B cell (primary cell): Measurements from ENCODE around the gene SLC49A3. TPM values are rescaled to one million over a fixed set of nuclear protein-coding genes. Genes with fewer than 3 reads are reported as not detected.

Experiments used
- ATAC-seq: fragments of 200-7000 bp; cut with Tn5 transposase; one replicate; pipeline ENCODE4 v1.10.0; 2021; ENCODE audit warnings: low read depth, mild to moderate bottlenecking, moderate number of reproducible peaks, moderate library complexity
- CTCF ChIA-PET: fragments of 350-600 bp; sonication (Branson Sonifier 250); formaldehyde crosslinking; loops from one replicate; lab custom pipeline; 2021; ENCODE audit warnings: antibody characterized with exemption, inconsistent platforms; lab: Charles Lee
- POLR2A ChIA-PET: fragments of 350-600 bp; sonication (Branson Sonifier 250); formaldehyde crosslinking; loops from one replicate; lab custom pipeline; 2021; ENCODE audit warnings: antibody characterized with exemption; lab: Charles Lee
- DNase-seq: peaks from one replicate; pipeline ENCODE4 v3.0.0; 2013
- H2AFZ ChIP-seq: 2 replicates; pipeline ENCODE4 v1.6.1; 2012; ENCODE audit warnings: mild to moderate bottlenecking, low read depth, low read length; ENCODE audit not compliant: insufficient read depth, poor library complexity, severe bottlenecking
- H3K27ac ChIP-seq, 2 donors: 1 replicate in 1 of 2; 2 replicates in 1 of 2; pipeline ENCODE4 v1.5.1; 2012 to 2013; ENCODE audit warnings: low read length in 2 of 2, mild to moderate bottlenecking in 2 of 2, moderate library complexity in 1 of 2
- H3K27me3 ChIP-seq, 4 experiments: fragments of 200-600 bp in 1 of 4; sonication (generic) in 1 of 4; replicated peaks in 1 of 4; 1 replicate in 2 of 4; 2 replicates in 2 of 4; pipeline versions ENCODE4 v1.6.1 to v1.7.0; 2013 to 2016; ENCODE audit warnings: low read length in 3 of 4, mild to moderate bottlenecking in 2 of 4, mixed read lengths in 1 of 4, moderate library complexity in 1 of 4; ENCODE audit not compliant: insufficient read depth in 4 of 4, control insufficient read depth in 3 of 4; ENCODE audit errors: control extremely low read depth in 1 of 4
- H3K36me3 ChIP-seq, 2 experiments: replicated peaks in 1 of 2; 1 replicate in 1 of 2; 2 replicates in 1 of 2; pipeline versions ENCODE4 v1.6.1 to v1.7.1; 2013; ENCODE audit warnings: low read length in 1 of 2; ENCODE audit not compliant: insufficient read depth in 2 of 2, control insufficient read depth in 1 of 2; ENCODE audit errors: control extremely low read depth in 1 of 2, extremely low read depth in 1 of 2
- H3K4me1 ChIP-seq, 2 donors: fragments of 200-600 bp in 1 of 2; sonication (generic) in 1 of 2; 1 replicate in 1 of 2; 2 replicates in 1 of 2; pipeline versions ENCODE4 v1.5.1 to v1.6.1; 2013 to 2017; ENCODE audit warnings: low read length in 2 of 2; ENCODE audit not compliant: control insufficient read depth in 2 of 2, insufficient read depth in 2 of 2
- H3K4me2 ChIP-seq: replicated peaks from 2 replicates; pipeline ENCODE3; 2012; ENCODE audit warnings: mild to moderate bottlenecking, low read depth, low read length; ENCODE audit not compliant: poor library complexity, severe bottlenecking
- H3K4me3 ChIP-seq, 5 experiments: fragments of 200-600 bp in 1 of 5; sonication (generic) in 1 of 5; 1 replicate in 3 of 5; 2 replicates in 2 of 5; pipeline versions ENCODE4 v1.5.1 to v1.7.0; 2011 to 2016; ENCODE audit warnings: low read length in 4 of 5, mild to moderate bottlenecking in 4 of 5, low read depth in 2 of 5, control low read depth in 1 of 5, moderate library complexity in 1 of 5; ENCODE audit not compliant: insufficient read depth in 1 of 5; ENCODE audit errors: control extremely low read depth in 1 of 5, extremely low read depth in 1 of 5
- H3K79me2 ChIP-seq: fragments of 200-600 bp; sonication (generic); one replicate; pipeline ENCODE4 v1.6.0; 2016; ENCODE audit warnings: low read length; ENCODE audit not compliant: control insufficient read depth, insufficient read depth
- H3K9ac ChIP-seq: fragments of 200-600 bp; sonication (generic); 2 replicates; pipeline ENCODE4 v1.6.1; 2017; ENCODE audit warnings: mild to moderate bottlenecking, low read length, moderate library complexity
- H3K9me3 ChIP-seq, 3 donors: one replicate each; pipeline versions ENCODE4 v1.6.1 to v1.7.1; 2013; ENCODE audit warnings: low read length in 2 of 3; ENCODE audit not compliant: control insufficient read depth in 2 of 3, insufficient read depth in 1 of 3; ENCODE audit errors: control extremely low read depth in 1 of 3
- H4K20me1 ChIP-seq: 2 replicates; pipeline ENCODE4 v1.6.0; 2012; ENCODE audit warnings: mild to moderate bottlenecking, low read length; ENCODE audit not compliant: insufficient read depth, control insufficient read depth, poor library complexity, severe bottlenecking
- H3K27ac Mint-ChIP-seq: one replicate; pipeline ENCODE4 v1.8.0; 2021; ENCODE audit warnings: mixed read lengths
- H3K27me3 Mint-ChIP-seq: one replicate; pipeline ENCODE4 v1.8.0; 2021; ENCODE audit warnings: mixed read lengths
- H3K4me1 Mint-ChIP-seq: one replicate; pipeline ENCODE4 v1.8.0; 2021; ENCODE audit warnings: mixed read lengths
- H3K4me3 Mint-ChIP-seq: one replicate; pipeline ENCODE4 v1.8.0; 2021; ENCODE audit warnings: mixed read lengths
- H3K9me3 Mint-ChIP-seq: one replicate; pipeline ENCODE4 v1.8.0; 2022; ENCODE audit warnings: mixed read lengths; ENCODE audit not compliant: insufficient read depth
- EZH2 ChIP-seq: IDR thresholded peaks from 2 replicates; pipeline ENCODE4 v1.6.1; 2012; ENCODE audit warnings: borderline replicate concordance, low read depth, mild to moderate bottlenecking, moderate library complexity, low read length; ENCODE audit not compliant: insufficient read depth, poor library complexity, severe bottlenecking
- WGBS: methylation state at CpG from one replicate; pipeline ENCODE4 v1.1.5; 2013; ENCODE audit warnings: missing lambda C conversion rate; ENCODE audit not compliant: insufficient coverage; 5-methylcytosine and 5-hydroxymethylcytosine counted together
- intact Hi-C: fragments of 100-400 bp; cut with micrococcal nuclease; formaldehyde crosslinking; loops from one replicate; pipeline ENCODE4 v1.10.0; 2022
- polyA plus RNA-seq: library from polyadenylated mRNA; depleted of rRNA; stranded (reverse); fragments of >200 nt; gene quantifications from 2 replicates; pipeline ENCODE4 v1.2.3, GENCODE V29; 2012
- total RNA-seq, 2 donors: library from RNA; stranded (reverse); fragments of 120-200 nt in 1 of 2; gene quantifications; 1 replicate in 1 of 2; 2 replicates in 1 of 2; pipeline versions ENCODE4 v1.2.3 to v1.2.4, GENCODE V29; 2013 to 2022
- TF ChIP-seq, protein P1 (sequence below): fragments of 200-600 bp; IDR thresholded peaks from one replicate; pipeline ENCODE4 v1.8.0; 2022; ENCODE audit warnings: antibody characterized with exemption, mild to moderate bottlenecking

Gene SLC49A3
- total and polyA plus RNA-seq, 2 donors (not counting 1 experiment from before 2014, with no cell fraction given): 2.0 to 4.3 TPM

DNA sequence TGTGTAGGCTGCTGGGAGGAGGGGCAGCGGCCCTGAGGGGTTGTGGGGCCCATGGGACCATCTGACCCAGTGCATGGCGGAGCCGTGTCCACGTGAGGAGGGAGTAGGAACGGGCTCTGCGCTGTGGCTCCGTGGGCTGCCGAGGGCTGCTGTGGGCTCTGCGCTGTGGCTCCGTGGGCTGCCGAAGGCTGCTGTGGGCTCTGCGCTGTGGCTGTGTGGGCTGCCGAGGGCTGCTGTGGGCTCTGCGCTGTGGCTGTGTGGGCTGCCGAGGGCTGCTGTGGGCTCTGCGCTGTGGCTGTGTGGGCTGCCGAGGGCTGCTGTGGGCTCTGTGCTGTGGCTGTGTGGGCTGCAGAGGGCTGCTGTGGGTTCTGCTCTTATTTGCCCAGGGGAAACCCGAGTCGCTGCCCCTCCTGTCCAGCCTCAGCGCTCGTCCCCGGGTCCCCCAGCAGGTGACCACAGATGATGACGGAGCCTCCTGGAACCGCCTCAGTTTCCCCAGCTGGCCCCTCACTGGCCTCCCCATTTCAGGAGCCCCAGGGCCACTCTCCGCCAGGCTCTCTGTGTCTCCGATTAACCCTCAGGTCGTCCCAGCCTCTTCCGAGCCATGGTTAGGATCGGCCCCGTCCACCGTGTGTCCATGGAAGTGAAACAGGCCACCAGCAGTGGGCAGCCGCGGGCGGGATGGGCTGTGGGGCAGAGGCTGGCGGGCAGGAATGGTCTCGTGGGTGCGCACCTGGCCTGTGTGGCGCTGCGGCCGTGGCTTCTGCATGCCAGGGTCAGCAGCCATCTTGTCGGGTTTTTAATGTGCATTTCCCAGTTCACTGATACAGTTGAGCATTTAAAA is 36.7 kb upstream of the SLC49A3 start:
- H3K4me1 Mint-ChIP-seq: peaks cover 6% of the 10 kb centered on the region
- Histone ChIP-seq H3K79me2 (peaks cover 72% of the 10 kb centered on the region), H3K9ac (no peak overlapping the region), H3K27ac (no peak overlapping the region), H3K4me1 (no peaks in the 10 kb centered on the region), H3K27me3 (no peaks in the 10 kb centered on the region), H3K36me3 (peaks cover 0 to 2% of the 10 kb centered on the region in 2 experiments), H3K9me3 (peaks cover 0 to 12% (median 0%) of the 10 kb centered on the region in 3 donors), H2AFZ (no peak overlapping the region), H4K20me1 (peaks cover 82% of the 10 kb centered on the region), H3K4me2 (no peak overlapping the region), H3K4me3 (no peak overlapping the region)
- H3K9me3 Mint-ChIP-seq: no peaks in the 10 kb centered on the region
- DNase-seq (no peak), ATAC-seq (no peak)
- intact Hi-C loops: no loop called here
- 92% methylated on average over 38 of the region's 41 CpGs for WGBS
- TF ChIP-seq EZH2: no peak
- TF ChIP-seq, protein P1, sequence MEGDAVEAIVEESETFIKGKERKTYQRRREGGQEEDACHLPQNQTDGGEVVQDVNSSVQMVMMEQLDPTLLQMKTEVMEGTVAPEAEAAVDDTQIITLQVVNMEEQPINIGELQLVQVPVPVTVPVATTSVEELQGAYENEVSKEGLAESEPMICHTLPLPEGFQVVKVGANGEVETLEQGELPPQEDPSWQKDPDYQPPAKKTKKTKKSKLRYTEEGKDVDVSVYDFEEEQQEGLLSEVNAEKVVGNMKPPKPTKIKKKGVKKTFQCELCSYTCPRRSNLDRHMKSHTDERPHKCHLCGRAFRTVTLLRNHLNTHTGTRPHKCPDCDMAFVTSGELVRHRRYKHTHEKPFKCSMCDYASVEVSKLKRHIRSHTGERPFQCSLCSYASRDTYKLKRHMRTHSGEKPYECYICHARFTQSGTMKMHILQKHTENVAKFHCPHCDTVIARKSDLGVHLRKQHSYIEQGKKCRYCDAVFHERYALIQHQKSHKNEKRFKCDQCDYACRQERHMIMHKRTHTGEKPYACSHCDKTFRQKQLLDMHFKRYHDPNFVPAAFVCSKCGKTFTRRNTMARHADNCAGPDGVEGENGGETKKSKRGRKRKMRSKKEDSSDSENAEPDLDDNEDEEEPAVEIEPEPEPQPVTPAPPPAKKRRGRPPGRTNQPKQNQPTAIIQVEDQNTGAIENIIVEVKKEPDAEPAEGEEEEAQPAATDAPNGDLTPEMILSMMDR: no peak
- no peaks in the 10 kb centered on the region for H3K27me3 Mint-ChIP-seq
- ChIA-PET CTCF (no interaction called here), POLR2A (no interaction called here)
- H3K4me3 Mint-ChIP-seq: no peak overlapping the region
- H3K27ac Mint-ChIP-seq: no peak overlapping the region
